K562 (cell line): ENCODE results near the gene MEF2C. TPM values are rescaled to one million over a fixed set of nuclear protein-coding genes. Genes with fewer than 3 reads are reported as not detected.

ENCODE experiments used
- ATAC-seq: fragments of 200-7000 bp; cut with Tn5 transposase; 3 replicates; pipeline ENCODE4 v1.9.1; 2020; ENCODE audit warnings: moderate library complexity
- BruUV-seq: library from RNA; stranded (reverse); fragments of 400-500 nt; replicated peaks from 2 replicates; lab custom pipeline; 2021; lab: Mats Ljungman, UMichigan
- CTCF ChIA-PET: fragments of 300-600 bp; formaldehyde crosslinking; extraction: SDS; loops from one replicate; lab custom pipeline; 2021; ENCODE audit warnings: low intra/inter-chr PET ratio; lab: Yijun Ruan, JAX
- POLR2A ChIA-PET: fragments of 300-600, 350-650 bp; sonication (Branson Sonifier 250); formaldehyde crosslinking; extraction: SDS; loops from one replicate; lab custom pipeline; 2021; ENCODE audit warnings: antibody characterized with exemption, inconsistent platforms; lab: Yijun Ruan, JAX
- DNase-seq, 4 experiments: peaks; one replicate each; pipeline versions ENCODE4 v3.0.0 to v3.0.0-alpha.2; 2011 to 2018; ENCODE audit warnings: low spot score in 3 of 4, mixed read lengths in 3 of 4; ENCODE audit errors: extremely low read depth in 1 of 4
- FAIRE-seq: peaks from 2 replicates; lab custom pipeline; 2011; peaks lifted over from hg19 to GRCh38; lab: Jason Lieb, UNC
- H2AFZ ChIP-seq: 2 replicates; pipeline ENCODE4 v1.6.0; 2011; ENCODE audit warnings: low read depth, low read length, control low read depth, inconsistent platforms
- H3K27ac ChIP-seq: fragments of 200-600 bp; 3 replicates; pipeline ENCODE4 v1.8.0; 2011; ENCODE audit warnings: low read depth, mild to moderate bottlenecking, control low read depth, inconsistent platforms, low read length, moderate library complexity, mixed read lengths; ENCODE audit errors: extremely low read depth
- H3K27me3 ChIP-seq, 2 experiments: fragments of 300-600 bp in 1 of 2; 2 replicates in 1 of 2; 3 replicates in 1 of 2; pipeline versions ENCODE4 v1.6.0 to v1.8.0; 2011; ENCODE audit warnings: inconsistent platforms in 2 of 2, low read length in 2 of 2, mild to moderate bottlenecking in 1 of 2, mixed read lengths in 1 of 2, moderate library complexity in 1 of 2; ENCODE audit not compliant: control insufficient read depth in 2 of 2, insufficient read depth in 2 of 2
- H3K36me3 ChIP-seq: fragments of 300-600 bp; 3 replicates; pipeline ENCODE4 v1.8.0; 2011; ENCODE audit warnings: mild to moderate bottlenecking, low read length, inconsistent platforms; ENCODE audit not compliant: control insufficient read depth, insufficient read depth
- H3K4me1 ChIP-seq, 2 experiments: fragments of 200-600 bp in 1 of 2; replicated peaks in 1 of 2; 2 replicates in 1 of 2; 3 replicates in 1 of 2; pipeline versions ENCODE4 v1.5.1 to v1.8.0; 2011; ENCODE audit warnings: inconsistent platforms in 2 of 2, low read length in 2 of 2, mild to moderate bottlenecking in 1 of 2, mixed read lengths in 1 of 2, moderate library complexity in 1 of 2; ENCODE audit not compliant: control insufficient read depth in 2 of 2, insufficient read depth in 2 of 2
- H3K4me2 ChIP-seq: 2 replicates; pipeline ENCODE4 v1.6.1; 2011; ENCODE audit warnings: low read length, control low read depth, inconsistent platforms, mixed read lengths; ENCODE audit not compliant: insufficient read depth
- H3K4me3 ChIP-seq: fragments of 200-600 bp; sonication (generic), shearing (Covaris generic); 2 replicates; pipeline ENCODE4 v1.5.1; 2016; ENCODE audit warnings: control low read depth, inconsistent platforms
- H3K79me2 ChIP-seq: fragments of 200-600 bp; 3 replicates; pipeline ENCODE4 v1.8.0; 2011; ENCODE audit warnings: low read length, inconsistent platforms; ENCODE audit not compliant: control insufficient read depth, insufficient read depth
- H3K9ac ChIP-seq, 2 experiments: 2 replicates each; pipeline versions ENCODE4 v1.6.0 to v1.6.1; 2011; ENCODE audit warnings: low read depth in 2 of 2, low read length in 2 of 2, control low read depth in 1 of 2, inconsistent platforms in 1 of 2, mild to moderate bottlenecking in 1 of 2, mixed read lengths in 1 of 2; ENCODE audit not compliant: insufficient read depth in 1 of 2
- H3K9me1 ChIP-seq: one replicate; pipeline ENCODE4 v1.6.0; 2011; ENCODE audit warnings: inconsistent platforms, mild to moderate bottlenecking, low read length, moderate library complexity; ENCODE audit not compliant: control insufficient read depth, insufficient read depth
- H3K9me3 ChIP-seq: replicated peaks from 2 replicates; pipeline ENCODE4 v1.5.1; 2011; ENCODE audit warnings: low read depth, low read length, inconsistent platforms; ENCODE audit not compliant: control insufficient read depth, insufficient read depth
- H4K20me1 ChIP-seq: replicated peaks from 2 replicates; pipeline ENCODE4 v1.6.1; 2011; ENCODE audit warnings: low read length, inconsistent platforms, mixed read lengths; ENCODE audit not compliant: control insufficient read depth, insufficient read depth
- MYBL2 ChIP-seq, 2 experiments: fragments of 450-650 bp in 1 of 2; sonication (generic) in 1 of 2; formaldehyde crosslinking in 1 of 2; IDR thresholded peaks; 2 replicates each; pipeline versions ENCODE4 v1.6.1 to v1.8.1; 2017 to 2022; ENCODE audit warnings: borderline replicate concordance in 1 of 2, inconsistent platforms in 1 of 2, low read depth in 1 of 2, mild to moderate bottlenecking in 1 of 2, missing genetic modification reagents in 1 of 2, moderate library complexity in 1 of 2
- SMARCC2 ChIP-seq: fragments of 450-650 bp; IDR thresholded peaks from 2 replicates; pipeline ENCODE4 v1.6.1; 2017; ENCODE audit warnings: antibody characterized with exemption, moderate library complexity, mild to moderate bottlenecking, low read depth
- WGBS: fragments of 100-300 bp; shearing (Covaris generic); methylation state at CpG from one replicate; pipeline ENCODE4 v1.1.6; 2016; ENCODE audit warnings: low coverage, mixed read lengths; ENCODE audit not compliant: insufficient coverage; ENCODE audit errors: missing lambda C conversion rate; 5-methylcytosine and 5-hydroxymethylcytosine counted together
- in situ Hi-C: fragments of 300-500 bp; cut with MboI; formaldehyde crosslinking; loops from 4 replicates; pipeline ENCODE4 v1.15.0; 2018; ENCODE audit warnings: inconsistent platforms, mixed read lengths
- intact Hi-C: fragments of 100-400 bp; cut with micrococcal nuclease; formaldehyde crosslinking; loops from 2 replicates; pipeline ENCODE4 v1.14.2; 2022
- polyA plus RNA-seq, 8 experiments: library from polyadenylated mRNA; depleted of rRNA in 4 of 8; stranded (reverse) in 5 of 8; unstranded in 3 of 8; fragments of >200 nt; fragmentation: Nextera tagmentation in 2 of 8; fragmentation: Illumina TruSeq in 1 of 8; extraction: Ambion mirVana in 2 of 8; extraction: Trizol in 1 of 8; gene quantifications; 2 replicates each; pipeline versions ENCODE4 v1.2.1 to v1.2.3, GENCODE V29; 2011 to 2014; ENCODE audit warnings: inconsistent platforms in 1 of 8, missing spikeins in 1 of 8
- total RNA-seq, 7 experiments: library from RNA; depleted of rRNA in 6 of 7; stranded (reverse); fragments of >200 nt in 6 of 7; fragmentation: Illumina TruSeq in 2 of 7; extraction: Trizol in 2 of 7; gene quantifications; 2 replicates each; pipeline versions ENCODE4 v1.2.1 to v1.2.3, GENCODE V29; 2011 to 2021; ENCODE audit warnings: low replicate concordance in 1 of 7

The MEF2C gene
- total and polyA plus RNA-seq, 9 of the 15 experiments (the other 6 are each of a cell fraction or from before 2014, with no cell fraction given), result 25.1 to 67.8 (median 58.3) TPM

GRCh38 chr5:88676637-88677375 lies 206.2 kb downstream of the MEF2C start:
- H3K27me3 ChIP-seq, result peaks cover 18 to 43% of the 10 kb centered on the region in 2 experiments; a peak in 4 of 5 replicates
- no peaks in the 10 kb centered on the region for H3K36me3 ChIP-seq
- no TSS peak for BruUV-seq
- in situ Hi-C loops, result loop anchor here (10.0 kb wide), 1 partner anchor 532 kb away; no protein-coding TSS in a partner anchor
- H3K9ac ChIP-seq, result no peak overlapping the region
- FAIRE-seq (no peak), ATAC-seq (no peak), DNase-seq (no peak)
- no peaks in the 10 kb centered on the region for H3K79me2 ChIP-seq
- H3K4me1 ChIP-seq, result peaks cover 0 to 22% of the 10 kb centered on the region in 2 experiments; a peak in 3 of 5 replicates
- no peaks in the 10 kb centered on the region; the same call in 1 of the 2 replicates for H4K20me1 ChIP-seq
- H3K9me1 ChIP-seq, result peaks cover 3% of the 10 kb centered on the region
- no peak overlapping the region for H3K4me2 ChIP-seq
- no peak for TF ChIP-seq SMARCC2
- no peak for TF ChIP-seq MYBL2 (IDR thresholded peaks at IDR 0.05; ENCODE audit: low read depth)
- TF ChIP-seq MYBL2 (CRISPR knock-in tag; IDR thresholded peaks at IDR 0.05; ENCODE audit: borderline replicate concordance), result no peak
- CTCF ChIA-PET, result interaction anchor here (0.6 kb wide), 1 partner anchor 571 kb away, joined by 3 read pairs; no protein-coding TSS in a partner anchor
- H3K4me3 ChIP-seq, result no peak overlapping the region
- 4% methylated on average over 8 of the region's 8 CpGs for WGBS
- no peaks in the 10 kb centered on the region for H3K9me3 ChIP-seq
- intact Hi-C loops, result no loop called here
- POLR2A ChIA-PET, result interaction anchor here (0.8 kb wide), 1 partner anchor 807 kb away, joined by 3 read pairs; no protein-coding TSS in a partner anchor
- no peak overlapping the region for H3K27ac ChIP-seq
- no peak overlapping the region for H2AFZ ChIP-seq
